ENCODE data around the gene TMPRSS11B.
"Not testable (repeated sequence)": the region's sequence is repeated elsewhere in the genome, so short reads cannot be mapped to it uniquely, and the experiment has no call there.

TMPRSS11B gene, protein sequence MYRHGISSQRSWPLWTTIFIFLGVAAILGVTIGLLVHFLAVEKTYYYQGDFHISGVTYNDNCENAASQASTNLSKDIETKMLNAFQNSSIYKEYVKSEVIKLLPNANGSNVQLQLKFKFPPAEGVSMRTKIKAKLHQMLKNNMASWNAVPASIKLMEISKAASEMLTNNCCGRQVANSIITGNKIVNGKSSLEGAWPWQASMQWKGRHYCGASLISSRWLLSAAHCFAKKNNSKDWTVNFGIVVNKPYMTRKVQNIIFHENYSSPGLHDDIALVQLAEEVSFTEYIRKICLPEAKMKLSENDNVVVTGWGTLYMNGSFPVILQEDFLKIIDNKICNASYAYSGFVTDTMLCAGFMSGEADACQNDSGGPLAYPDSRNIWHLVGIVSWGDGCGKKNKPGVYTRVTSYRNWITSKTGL

GRCh38 chr4:68245594-68245993 lies at the start of gene TMPRSS11B:
TMPRSS11B (minus strand) TSS chr4:68245694; CDS start chr4:68245558, 136 bp downstream.
- DNase-seq = no peak

DNA sequence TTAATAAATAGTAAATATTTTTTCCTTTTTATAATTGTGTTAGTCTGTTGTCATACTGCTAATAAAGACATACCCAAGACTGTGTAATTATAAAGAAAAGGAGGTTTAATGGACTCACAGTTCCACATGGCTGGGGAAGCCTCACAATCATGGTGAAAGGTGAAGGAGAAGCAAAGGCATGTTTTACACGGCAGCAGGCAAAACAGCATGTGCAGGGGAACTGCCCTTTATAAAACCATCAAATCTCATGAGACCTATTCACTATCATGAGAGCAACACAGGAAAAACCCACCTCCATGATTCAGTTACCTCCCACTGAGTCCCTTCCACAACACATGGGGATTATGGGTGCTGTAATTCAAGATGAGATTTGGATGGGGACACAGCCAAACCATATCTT lies 45.8 kb upstream of the TMPRSS11B start:
- DNase-seq = no peak

- no peak for DNase-seq
Observed at GRCh38 chr4:68288393-68288740, 42.9 kb upstream of the TMPRSS11B start.

DNA sequence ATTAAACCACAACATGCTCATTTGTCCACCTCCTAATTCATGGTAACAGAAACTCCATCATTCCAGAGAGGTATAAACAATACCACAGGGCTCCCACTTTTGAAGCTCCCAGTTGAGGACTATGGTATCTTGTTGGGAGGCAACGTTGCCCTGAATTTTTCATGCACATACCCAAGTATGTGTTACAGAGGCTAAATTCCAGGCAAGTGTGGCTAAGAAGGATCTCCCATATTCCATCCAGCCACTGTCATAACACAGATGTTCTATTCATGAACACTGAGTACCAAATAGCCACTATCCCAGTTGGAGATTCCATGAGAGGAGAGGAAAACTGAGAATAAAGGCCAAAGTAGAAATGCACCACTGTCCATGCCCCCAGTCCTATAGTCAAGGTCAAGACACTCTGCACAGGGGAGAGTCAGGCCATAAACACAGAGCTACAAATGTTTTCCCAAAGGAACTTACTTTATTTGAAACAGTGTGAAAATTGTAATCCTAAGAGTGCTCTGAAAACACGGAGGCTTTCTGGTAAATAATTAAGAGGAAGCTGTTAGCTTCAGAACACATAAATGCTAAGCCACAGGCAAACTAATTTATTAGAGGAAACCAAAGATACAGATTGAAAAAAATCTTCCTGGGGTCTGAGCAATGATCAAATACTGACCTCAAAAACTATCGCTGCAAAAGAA lies 42.4 kb upstream of the TMPRSS11B start:
- DNase-seq = no peak

GRCh38 chr4:68283714-68284113 lies 38.2 kb upstream of the TMPRSS11B start:
- DNase-seq = no peak

GRCh38 chr4:68283095-68283494 lies 37.6 kb upstream of the TMPRSS11B start:
- no peak for DNase-seq

GRCh38 chr4:68281796-68282740 lies 36.6 kb upstream of the TMPRSS11B start:
- DNase-seq = not testable (repeated sequence)

DNA sequence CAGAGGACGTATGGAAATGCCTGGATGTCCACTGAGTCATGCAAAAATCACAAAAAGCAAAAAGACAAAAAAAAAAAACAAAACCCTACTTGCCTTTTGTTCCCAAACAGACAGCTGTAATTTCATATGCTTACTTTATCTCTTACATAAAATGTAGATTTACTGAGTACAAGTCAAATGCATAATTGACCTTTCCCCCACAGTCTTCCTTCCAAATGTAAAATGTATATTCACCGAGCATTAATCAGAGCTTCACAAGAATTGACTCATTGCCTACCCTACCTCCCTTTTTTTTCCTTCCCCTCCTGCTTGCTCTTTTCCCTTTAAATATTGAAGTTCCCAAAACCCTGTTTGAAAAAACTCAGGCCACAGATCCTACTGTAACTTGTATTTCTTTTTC lies 32.5 kb upstream of the TMPRSS11B start:
- DNase-seq = no peak

DNA sequence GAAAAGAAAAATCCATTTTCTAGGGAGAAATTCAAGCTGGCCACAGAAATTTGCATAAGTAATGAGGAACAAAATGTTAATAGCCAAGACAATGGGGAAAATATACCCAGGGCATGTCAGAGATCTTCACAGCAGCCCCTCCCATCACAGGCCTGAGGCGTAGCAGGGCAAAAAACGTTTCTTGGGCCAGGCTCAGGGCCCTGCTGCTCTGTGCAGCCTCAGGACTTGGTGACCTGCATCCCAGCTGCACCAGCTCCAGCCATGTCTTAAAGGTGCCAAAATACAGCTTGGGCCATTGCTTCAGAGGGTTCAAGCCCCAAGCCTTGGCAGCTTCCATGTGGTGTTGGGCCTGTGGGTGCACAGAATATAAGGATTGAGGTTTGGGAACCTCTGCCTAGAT lies 32.1 kb upstream of the TMPRSS11B start:
- no peak for DNase-seq

DNA sequence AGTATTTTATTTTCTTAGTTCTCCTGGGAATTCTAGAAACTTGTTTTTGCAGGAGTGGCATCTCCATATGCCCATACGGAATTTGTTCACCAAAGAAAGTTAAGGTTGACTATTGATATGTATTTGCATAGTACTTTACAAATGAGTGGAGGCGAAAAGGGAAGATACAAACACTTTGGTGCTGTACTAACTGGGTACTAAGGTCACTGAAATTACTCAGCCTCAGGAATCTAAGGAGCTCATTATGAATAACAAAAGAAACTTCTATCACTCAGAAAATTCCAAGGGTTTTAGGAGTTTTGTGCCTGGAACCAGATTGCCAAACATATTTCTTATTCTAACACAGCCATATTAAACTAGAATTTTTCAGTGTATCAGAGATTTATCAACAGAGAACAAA lies 27.4 kb upstream of the TMPRSS11B start:
- no peak for DNase-seq

- DNase-seq = peak; percentile 0
Observed at GRCh38 chr4:68272380-68272779, 26.9 kb upstream of the TMPRSS11B start.

- DNase-seq = peak; percentile 22
Observed at GRCh38 chr4:68271851-68272357, 26.4 kb upstream of the TMPRSS11B start.

DNA sequence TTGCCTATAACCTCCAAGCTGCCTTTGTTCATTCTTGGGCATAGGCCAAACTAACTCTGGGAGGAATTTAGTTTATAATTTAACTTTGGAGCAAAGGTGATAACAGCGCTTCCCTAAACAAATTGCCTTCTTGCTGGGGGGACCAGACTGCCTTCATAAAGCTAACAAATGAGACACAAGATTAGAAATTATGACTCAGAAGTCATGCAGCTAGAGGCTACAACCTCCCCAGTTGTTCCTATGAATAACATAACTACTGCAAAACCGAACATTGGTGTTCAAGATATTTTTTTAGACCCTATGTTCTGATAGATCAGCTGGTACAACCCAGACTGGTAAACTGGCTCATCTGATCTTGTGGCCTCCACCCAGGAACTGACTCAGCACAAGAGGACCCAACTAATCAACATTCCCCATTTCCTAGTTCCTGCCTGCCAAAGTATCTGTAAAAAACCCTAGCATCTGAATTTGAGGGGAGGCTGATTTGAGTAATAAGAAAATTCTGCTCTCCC lies 22.0 kb upstream of the TMPRSS11B start:
- no peak for DNase-seq

GRCh38 chr4:68264875-68265565 lies 19.5 kb upstream of the TMPRSS11B start:
- DNase-seq = no peak

DNA sequence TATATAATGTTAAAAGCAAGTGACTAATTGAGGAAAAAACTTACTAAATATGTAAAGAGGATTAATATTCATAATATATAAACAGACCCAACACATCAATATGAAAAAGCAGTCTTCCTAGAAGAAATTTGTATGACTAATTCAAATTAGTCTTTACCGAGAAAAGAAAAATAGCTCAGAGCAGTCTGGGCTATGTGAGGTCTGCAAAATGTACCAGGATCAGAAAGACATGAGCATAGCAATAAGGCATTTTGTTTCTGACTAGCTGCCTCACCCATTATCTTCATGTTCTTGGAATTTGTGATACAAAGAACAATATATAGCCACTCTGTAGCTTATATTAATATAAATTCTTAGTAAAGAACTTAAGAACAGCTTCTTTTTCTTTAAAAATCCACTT lies 13.7 kb upstream of the TMPRSS11B start:
- DNase-seq = no peak

DNA sequence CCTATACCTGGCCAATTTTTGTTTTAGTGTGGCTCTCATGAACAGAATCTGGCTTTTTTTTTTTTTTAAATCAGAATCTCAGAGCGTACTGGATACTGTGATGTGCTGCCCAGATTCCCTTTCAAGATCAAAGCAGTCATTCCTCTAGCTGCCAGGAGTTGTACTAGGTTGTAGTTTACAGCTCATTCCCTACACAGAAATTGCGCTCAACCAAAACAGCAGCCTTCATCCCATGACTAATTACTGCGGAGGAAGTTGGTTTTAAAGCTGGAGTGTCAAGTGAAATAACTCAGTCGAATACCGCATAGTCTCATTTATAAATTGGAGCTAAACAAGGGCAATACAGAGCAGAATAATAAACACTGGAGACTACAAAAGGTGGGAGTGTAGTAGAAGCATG lies 12.2 kb upstream of the TMPRSS11B start:
- DNase-seq = no peak

GRCh38 chr4:68256284-68256683 lies 10.8 kb upstream of the TMPRSS11B start:
- no peak for DNase-seq

- no peak for DNase-seq
Observed at GRCh38 chr4:68250151-68250930, 4.8 kb upstream of the TMPRSS11B start.

DNA sequence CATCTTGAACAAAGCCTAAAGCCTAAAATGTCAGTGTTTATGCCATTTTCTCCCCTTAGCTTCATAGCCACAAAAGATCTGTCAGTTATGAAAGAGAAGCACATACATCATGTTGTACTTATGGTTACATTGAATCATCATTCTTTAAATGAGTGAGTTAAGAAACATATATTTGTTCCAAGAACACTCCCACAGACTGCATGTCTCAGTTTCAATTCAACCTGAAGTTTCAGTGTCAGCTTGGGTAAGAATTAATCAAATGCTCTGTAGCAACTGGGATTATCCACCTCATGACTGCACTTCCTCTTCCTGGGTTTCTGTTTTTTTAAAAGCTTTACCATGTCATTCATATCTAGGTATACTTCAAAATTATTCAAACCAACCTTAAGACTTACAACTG lies 3.9 kb upstream of the TMPRSS11B start:
- no peak for DNase-seq

- no peak for DNase-seq
Observed at GRCh38 chr4:68240620-68241019, 4.9 kb downstream of the TMPRSS11B start.

DNA sequence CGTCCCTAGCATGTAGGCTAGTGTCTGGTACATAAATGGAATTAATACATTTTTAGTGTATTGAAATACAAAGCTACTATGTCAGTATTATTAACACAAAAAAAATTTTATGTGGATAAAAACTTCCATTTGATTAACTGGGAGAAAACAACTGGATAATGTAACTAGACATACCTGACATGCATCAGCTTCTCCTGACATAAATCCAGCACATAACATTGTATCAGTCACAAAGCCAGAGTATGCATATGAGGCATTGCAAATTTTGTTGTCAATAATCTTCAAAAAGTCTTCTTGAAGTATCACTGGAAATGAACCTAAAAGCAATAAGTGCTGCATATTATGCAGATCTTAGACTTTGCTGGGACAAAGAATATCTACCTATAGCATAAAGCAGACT lies 16.9 kb downstream of the TMPRSS11B start:
- DNase-seq = no peak
